Activated CD8-positive, alpha-beta memory T cell treated with anti-CD3 and anti-CD28 coated beads, Interleukin-2, amount 50 U/mL, for 1 hour (primary cell): ENCODE results near the gene DLG2.

Source experiments
- DNase-seq: peaks from one replicate; pipeline ENCODE4 v3.0.0-alpha.2; 2020; ENCODE audit errors: extremely low read depth

The DLG2 gene

DNA sequence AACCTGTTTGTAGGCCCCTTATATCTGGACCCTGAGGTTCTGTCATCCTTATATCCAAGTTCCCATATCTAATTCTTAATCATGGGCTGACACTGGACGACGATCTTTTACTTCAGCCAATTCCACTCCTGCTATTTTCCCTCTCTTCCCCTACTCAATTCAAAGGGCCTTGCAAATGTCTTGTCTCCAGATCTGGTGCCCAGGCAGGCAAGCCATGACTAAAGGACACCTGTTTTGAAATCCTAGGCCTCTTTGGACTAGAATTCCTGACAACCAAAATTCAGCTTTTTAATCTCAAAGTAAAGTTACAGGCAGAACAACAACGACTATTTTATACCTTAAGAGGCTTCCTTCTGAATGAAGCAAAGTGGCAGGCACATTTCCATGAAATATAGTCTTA is 963.4 kb downstream of the DLG2 start:
- no peak for DNase-seq

DNA sequence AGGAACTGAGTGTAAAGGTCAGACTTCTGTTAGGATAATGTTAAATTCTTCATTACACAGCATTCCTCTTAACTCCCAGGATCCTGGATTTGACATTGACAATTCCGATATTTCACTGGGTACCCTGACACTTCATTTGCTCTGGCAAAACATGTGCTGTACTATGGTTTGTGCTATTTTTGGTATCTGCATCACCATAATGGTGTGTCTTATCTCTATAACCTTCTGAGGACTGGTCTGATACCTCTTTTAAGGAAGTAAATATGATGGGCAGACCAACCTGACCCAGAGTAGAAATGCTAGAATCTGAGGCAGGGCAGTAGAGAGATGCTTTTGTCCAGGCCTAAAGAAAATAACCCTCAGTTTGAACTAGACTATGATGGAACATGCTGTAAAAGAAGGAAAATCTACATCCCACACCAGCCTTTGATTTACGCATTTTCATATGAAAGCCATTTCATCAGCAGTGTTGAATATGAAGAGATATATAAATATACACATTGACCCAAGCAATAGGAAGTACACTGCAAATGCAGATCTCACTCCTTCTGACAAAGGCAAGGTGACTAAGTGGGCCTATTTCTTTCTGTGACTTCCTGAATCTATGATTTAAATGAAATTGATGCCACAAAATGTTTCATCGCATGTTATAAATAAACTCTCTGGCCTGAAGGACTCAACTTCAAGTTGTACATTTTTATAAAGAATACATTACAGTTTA is 966.7 kb downstream of the DLG2 start:
- DNase-seq, result no peak

DNA sequence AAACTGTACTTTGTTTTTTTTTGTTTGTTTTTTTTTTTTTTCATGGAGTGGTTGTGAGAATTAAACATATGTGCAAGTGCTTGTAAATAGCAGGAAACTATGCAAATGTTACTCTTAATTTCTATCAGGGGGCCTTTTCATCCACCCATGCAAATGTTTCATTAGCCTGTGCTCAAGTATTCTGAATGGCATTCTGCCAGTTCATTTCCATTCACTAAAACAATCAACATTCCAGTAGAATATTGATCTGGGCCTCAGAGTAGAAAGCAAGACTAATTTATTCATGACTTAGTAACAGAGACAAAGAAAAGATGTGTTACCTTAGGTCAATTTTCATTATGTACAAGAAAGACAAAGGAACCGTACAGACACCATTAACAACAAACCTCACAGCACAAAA is 971.4 kb downstream of the DLG2 start:
- no peak for DNase-seq

DNA sequence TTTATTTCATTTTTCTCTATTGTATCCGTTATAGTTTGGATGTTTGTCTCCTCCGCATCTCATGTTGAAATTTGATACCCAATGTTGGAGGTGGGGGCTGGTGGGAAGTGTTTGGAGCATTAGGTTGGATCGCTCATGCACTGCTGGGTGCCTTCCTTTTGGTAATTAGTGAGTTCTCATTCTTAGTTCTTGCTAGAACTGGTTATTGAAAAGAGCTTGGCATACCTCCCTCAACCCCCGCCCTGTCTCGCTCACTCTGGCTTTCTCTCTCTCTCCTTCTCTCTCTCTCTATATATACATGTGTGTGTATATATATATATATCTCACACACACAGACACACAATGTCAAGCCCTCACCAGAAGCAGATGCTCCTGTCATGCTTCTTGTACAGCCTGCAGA is 978.7 kb downstream of the DLG2 start:
- no peak for DNase-seq

DNA sequence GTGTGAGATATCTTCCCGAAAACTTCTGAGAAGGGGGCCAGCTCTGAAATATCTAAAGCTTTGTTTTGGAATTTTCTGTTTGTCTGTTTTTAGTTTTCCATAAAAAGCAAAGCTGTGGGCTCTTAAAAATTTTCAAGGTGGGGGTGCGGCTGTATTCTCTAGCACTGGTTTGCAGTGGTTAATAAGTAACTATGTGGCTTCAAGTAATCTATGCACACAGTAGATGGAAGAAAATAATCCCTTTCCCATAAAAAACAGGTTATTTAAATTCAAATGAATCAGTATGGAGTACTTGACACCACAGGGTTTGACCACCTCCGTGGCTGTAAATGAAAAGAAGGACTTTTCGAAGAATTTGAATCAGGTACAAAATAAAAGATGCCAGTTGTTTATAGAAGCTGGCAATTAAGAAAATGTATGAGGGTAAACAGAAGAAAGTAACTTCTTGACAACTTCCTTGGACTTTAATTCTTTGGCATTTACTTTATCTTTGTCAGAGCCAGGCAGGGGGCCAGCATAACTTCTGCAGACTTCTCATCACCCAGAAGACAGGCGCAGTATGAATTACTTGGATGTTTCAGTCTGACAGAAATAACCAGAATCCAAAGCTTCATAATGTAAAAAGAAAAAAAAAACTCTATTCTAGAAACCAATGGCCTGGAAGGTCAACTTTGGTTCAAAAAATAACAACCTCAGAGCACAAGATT is 981.0 kb downstream of the DLG2 start:
- DNase-seq, result no peak

DNA sequence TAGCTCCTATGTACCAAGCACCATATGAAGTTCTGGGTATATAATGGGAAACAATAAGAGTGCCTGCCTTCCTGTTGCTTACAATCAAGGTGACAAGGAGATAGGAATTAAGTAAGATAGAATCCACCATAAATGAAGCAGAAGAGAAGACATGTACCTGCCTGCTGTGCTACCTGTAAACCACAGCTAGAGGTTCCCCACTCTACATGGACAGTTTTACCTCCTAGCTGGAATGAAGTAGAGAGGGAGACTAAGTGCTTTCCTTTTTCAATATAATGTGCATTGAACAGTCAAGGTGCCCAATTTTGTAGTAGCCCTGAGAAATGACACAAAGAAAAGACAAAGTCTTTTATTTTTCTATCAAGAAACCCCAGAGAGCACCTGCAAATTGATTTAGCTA is 984.6 kb downstream of the DLG2 start:
- no peak for DNase-seq

DNA sequence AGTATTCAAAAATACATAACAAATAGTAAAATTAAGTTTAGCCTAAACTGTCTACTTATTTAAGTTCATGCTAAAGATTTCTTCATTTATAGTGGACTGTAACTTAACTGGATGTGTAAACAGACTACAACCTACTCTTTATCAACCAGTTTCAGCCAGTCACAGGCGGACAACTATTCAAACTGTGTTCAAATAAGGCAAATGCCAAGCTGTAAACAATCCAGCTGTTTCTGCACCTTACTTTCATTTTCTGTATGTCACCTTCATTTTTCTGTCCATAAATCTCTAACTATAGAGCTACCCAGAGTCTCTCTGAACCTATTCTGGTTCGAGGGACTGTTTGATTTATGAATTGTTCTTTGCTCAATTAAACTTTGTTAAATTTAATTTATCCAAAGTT is 992.8 kb downstream of the DLG2 start:
- no peak for DNase-seq

DNA sequence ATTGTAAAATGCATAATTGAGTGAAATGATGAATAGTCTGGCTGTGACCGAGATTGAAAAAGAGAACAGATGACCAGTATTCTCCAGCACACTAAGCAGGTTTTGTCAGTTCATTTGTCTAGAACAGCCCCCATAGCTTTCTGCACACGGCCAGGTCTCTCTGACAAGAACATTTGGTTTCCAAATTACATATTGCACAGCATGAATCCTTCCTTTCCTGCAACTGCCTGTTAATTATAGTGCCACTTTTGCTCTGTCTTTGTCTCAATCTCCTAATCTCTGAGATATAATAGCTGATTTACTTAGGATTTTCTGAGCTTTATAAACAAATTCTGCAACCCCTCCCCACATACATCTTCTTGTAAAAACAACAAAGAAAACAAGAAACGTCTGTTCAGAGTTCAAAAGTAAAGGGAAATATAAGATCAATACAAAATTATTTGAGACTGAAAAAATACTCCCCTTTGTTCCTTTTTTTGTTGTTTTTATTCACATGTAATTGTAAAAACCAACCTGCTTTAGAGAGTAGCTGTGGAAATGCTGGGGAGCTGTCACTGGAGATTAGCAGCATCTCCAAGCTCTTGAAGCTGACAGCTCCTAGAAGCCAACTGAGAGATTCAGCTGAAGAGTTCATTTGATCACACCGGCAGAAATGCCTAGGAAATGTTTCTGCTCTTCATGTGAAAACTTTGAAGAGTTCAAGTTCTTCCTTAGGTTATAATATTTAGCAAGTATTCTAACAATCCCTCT is 998.1 kb downstream of the DLG2 start:
- DNase-seq, result no peak

DNA sequence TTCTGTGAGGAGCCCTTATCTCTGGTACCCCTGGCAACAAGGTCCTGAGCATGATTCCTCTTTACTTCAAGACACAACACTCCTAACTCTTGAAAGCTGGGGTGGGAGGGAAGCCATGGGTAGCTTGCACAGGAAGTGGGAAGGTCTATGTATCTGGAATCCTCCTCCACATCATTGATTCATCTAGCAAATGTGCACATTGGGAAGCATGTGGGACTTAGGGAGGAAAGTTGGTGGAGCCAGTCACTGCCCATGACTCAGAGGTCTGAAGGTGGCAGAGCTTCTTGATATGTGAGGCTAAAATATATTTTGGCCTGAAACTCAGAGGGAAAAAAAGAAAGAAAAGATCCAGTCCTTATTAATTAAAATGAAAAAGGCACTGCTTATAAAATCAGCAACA is 1000.9 kb downstream of the DLG2 start:
- DNase-seq, result no peak

DNA sequence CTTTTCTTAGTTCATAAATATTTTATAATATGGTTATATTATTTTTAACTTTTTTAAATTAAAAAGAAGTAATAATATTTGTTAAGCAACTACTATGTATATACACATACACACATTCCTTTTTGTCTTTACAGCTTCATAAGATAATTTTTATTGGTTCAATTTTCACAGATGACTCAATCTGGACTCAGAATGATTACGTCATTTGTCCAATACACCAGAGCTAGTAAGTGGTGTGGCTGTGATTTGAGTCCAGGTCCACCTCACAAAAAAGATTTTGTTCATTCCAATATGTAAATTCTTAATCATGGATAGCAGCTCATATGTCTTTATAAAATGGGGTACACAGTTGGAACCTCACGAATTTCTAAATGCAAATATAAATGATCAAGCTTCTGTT is 1014.5 kb downstream of the DLG2 start:
- no peak for DNase-seq

DNA sequence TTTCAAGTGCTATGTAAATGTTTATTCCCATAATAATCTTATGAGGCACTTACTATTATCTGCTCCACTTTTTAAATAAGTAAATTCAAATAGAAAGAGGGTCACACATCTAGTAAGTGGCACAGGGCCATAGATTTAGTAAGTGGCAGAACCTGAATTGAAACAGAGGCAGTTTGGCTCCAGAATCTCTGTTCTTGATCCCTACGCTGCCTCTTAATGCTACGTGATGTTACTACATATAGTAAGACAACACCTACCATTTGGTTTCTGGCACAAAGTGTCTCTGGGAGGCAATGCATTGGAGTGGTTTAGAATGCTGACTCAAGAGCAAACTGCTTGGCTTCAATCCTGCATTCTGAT is 1018.3 kb downstream of the DLG2 start:
- DNase-seq, result no peak

DNA sequence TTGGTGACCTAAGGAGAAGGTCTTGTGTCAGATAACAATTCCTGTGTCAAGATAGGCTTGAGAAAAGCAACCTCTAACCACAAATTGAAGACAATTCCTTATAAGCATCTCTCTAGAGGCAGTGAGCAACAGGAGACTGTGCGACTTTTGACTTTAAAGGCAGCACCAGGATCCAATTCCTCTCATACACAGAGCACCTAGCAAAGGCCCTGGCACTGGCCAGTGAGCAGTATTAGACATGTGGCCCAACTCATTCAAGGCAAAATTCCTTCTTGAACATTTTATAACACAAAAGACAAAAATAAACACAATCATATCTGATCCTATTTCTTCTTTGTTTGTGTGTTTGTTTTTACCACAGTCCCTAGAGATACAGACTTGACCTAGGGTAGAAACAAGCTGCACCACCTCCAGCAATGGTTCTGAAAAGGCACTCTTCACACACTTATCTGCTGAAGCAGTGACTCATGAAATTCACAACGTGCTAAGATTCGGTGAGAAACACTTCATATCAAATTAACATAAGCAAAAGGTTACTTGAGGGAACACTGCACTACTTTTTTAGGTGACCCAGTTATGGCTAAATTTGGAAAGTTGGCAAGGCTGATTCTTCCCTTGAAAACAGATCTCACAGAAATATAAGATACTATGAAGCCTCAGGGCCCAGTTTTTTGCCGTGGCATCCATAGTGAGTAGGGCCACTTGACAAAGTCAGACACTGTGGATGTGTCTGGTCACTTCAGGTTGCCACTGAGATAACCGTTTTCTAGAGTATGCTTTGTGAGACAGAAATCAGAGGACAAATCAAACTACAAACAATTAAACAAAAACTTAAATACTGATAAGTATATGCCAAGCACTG is 1018.9 kb downstream of the DLG2 start:
- no peak for DNase-seq

DNA sequence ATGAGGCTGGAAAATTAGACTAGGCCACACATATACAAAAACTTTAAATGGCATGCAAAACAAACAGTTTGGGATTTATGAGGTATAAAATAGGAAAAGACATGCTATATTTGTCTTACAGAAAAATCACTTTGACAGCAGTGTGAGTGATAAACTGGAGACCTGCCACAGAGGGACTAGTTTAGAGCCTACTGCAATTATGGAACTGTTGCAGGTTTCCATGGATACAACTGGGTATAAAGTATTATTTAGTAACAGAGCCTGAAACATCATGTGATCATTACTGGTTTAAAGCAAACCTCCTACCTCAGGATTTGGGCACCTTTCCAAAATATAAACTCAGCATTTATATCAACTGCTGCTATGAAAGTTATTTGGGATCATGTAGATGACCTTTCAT is 1032.5 kb downstream of the DLG2 start:
- no peak for DNase-seq

DNA sequence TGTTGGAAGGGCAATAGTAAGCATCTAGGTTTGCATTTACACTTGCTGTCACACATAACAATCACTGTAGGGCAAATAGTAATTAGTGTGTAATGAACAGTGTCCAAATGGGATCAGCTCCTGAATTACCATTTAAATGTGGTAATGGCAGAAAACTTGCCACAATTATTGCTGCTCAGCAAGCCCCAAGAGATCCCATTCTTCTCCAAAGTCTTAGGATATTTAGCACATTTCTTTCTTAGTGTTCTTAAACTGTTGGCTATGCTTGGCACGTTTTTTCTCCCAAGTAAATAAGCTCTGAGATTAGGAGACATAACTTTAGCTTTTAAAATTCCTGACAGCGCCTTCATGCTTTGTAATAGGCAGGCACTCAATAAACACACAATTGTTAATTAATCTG is 1037.0 kb downstream of the DLG2 start:
- no peak for DNase-seq

DNA sequence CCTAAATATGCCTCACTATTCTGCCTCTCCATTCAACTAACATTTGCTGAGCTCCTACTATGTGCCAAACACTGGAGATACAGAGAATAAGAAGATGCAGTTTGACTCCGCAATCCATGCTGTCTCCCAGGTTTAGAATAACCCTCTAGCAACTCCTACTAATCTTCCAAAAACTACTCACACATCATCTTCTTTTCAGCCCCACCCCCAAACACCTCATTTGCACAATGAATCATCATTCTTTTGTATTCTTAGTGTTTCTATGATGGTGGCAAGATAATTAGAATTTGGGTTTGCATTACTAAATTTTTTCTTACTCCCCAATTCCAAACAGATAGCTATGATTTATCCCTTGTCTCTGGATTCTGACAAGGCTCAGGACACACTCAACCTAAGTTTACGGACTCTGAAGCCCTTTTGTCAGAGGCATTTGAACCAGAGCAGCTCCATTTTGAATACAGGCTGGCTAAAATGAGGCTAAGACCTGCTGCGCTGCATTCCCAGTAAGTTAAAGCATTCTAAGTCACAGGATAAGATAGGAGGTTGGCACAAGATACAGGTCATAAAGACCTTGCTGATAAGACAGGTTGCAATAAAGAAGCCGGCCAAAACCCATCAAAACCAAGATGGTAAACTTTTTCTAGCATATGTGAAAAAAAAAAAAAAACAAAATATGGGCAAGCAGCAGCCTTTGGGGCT is 1038.9 kb downstream of the DLG2 start:
- no peak for DNase-seq

DNA sequence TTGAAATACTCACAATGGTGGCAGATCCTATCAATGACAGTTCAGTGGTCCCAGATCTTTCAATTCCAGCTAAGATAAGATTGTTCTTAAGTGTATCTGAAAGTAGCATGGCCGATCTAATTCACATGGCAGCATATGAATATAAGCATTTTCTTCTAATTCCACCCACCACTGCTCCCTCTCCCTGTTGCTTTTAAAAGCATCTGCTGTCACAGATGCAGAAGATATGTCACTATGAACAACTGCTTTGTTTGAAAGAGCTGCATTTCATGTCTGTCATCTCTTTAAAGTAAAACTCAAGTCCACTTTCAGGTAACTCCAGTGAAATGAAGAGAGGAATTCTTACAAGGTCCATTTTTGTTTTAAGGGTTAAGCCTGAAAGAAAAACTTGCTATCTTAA is 1044.0 kb downstream of the DLG2 start:
- DNase-seq, result no peak

DNA sequence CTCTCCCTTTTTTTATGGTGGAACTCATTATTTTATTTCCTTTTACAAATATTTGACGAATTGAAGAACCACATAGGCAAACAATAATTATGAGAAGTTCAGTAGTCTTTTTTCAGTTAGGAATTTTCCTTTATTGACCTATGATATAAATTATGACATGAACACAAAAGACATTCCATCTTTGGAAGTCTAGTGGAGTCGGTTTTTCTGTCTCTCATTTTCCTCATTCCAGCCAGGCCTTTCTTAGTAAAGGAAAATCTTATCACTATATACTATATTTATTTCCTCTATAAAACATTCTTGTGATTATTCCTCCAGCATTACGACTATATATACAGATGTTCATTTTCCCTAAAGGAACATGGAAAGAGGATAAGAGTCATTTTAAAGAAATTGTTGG is 1046.1 kb downstream of the DLG2 start:
- no peak for DNase-seq

DNA sequence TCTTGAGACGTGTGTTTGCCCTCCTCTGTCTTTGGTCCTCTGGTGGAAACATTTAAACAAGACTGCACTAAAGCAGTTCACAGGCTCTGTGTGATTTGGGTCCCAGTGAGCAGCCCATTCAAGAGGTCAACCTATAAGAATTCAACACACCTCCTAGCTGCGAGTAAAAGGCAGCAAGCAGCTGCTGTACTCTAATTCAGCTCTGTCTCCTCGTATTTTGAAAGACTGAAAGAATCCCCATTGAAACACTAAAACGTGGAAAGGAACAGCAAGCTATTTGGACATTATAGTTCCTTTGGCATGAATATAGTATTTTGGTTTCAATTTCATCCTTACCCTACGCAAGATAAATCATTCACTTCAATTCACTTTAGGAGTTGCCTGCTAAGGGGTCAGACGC is 1046.7 kb downstream of the DLG2 start:
- DNase-seq, result no peak

DNA sequence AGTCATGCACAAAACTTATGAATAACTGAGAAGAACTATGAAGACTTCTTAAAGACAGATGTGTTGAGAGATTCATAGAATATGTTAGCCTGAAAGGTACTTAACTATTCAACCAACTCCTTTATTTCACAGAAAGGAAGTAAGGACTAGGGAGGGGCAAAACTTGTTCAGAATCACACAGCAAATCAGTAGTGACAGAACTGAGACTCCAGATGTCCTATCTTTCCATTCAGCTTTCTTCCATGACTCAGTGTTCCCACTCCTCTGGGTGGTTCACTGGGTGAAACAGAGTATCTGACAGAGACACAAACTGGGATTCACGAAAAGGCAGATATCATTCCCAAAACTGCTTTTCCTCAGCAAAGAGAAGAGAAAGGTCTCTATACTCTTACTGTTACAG is 1053.3 kb downstream of the DLG2 start:
- no peak for DNase-seq

DNA sequence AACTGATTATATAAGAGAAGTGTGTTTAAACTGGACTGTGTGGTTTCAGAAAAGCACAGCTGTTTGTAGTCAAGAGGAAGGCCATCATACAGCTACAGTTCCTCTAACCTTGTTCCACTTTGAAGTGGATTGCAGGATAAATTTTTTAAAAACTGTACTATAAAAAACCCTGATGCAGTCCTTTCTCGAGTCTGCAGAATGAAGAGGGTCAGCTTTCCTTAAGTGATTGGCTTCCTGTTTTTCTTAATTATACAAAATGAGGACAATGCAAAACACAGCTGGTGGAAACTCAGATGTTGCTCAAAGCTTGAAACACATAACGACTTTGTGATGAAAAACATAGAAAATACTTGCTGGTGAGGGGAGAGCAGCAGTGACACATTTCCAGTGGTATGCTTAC is 1060.5 kb downstream of the DLG2 start:
- DNase-seq, result no peak

DNA sequence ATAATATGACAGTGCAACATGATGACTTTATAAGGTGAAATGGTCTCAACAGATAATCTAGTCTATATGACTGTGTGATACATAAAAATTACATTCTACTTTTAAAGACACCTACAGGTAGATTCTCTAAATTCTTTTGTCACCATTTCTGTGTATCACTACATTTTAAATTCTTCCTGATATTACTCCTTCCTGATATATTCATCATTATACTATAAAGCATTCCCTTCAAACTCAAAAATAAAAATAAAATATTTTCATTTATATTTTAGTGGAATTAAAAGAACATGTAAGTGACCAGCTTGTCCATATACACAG is 1062.3 kb downstream of the DLG2 start:
- DNase-seq, result no peak
